Heart left ventricle (tissue), 16 donors: ENCODE measurements around the gene ATF1. TPM values are rescaled to one million over a fixed set of nuclear protein-coding genes. Genes with fewer than 3 reads are reported as not detected.
A peak's percentile ranks its signal among the peaks of the same experiment; 100 is the strongest.
"Not testable (repeated sequence)": the region's sequence is repeated elsewhere in the genome, so short reads cannot be mapped to it uniquely, and the experiment has no call there.

Source experiments
- ATAC-seq, 4 donors: fragments of 200-7000 bp; cut with Tn5 transposase; one replicate each; pipeline ENCODE4 v1.9.1; 2020 to 2022; ENCODE audit warnings: moderate library complexity in 4 of 4, mild to moderate bottlenecking in 3 of 4, moderate number of reproducible peaks in 1 of 4
- DNase-seq, 5 donors: peaks; one replicate each; pipeline ENCODE4 v3.0.0-alpha.2; 2020
- H3K27ac ChIP-seq, 12 donors: fragments of 200-600 bp; sonication (generic) in 4 of 12; one replicate each; pipeline versions ENCODE4 v1.5.0 to v1.8.0; 2016 to 2022; ENCODE audit warnings: mild to moderate bottlenecking in 2 of 12
- H3K27me3 ChIP-seq, 9 donors: fragments of 200-600 bp; sonication (generic) in 2 of 9; one replicate each; pipeline versions ENCODE4 v1.5.1 to v1.8.0; 2016 to 2022; ENCODE audit warnings: mild to moderate bottlenecking in 3 of 9
- H3K36me3 ChIP-seq, 9 donors: fragments of 200-600 bp; sonication (generic) in 2 of 9; one replicate each; pipeline versions ENCODE4 v1.5.0 to v1.8.0; 2018 to 2022; ENCODE audit warnings: mild to moderate bottlenecking in 2 of 9
- H3K4me1 ChIP-seq, 12 donors: fragments of 200-600 bp; sonication (generic) in 4 of 12; one replicate each; pipeline versions ENCODE4 v1.5.0 to v1.8.0; 2016 to 2022; ENCODE audit warnings: mild to moderate bottlenecking in 3 of 12
- H3K4me3 ChIP-seq, 12 donors: fragments of 200-600 bp; sonication (generic) in 4 of 12; one replicate each; pipeline versions ENCODE4 v1.5.0 to v1.8.0; 2017 to 2022; ENCODE audit warnings: mild to moderate bottlenecking in 9 of 12, moderate library complexity in 4 of 12
- H3K9me3 ChIP-seq, 12 donors: fragments of 200-600 bp; sonication (generic) in 4 of 12; one replicate each; pipeline versions ENCODE4 v1.5.0 to v1.8.0; 2016 to 2022; ENCODE audit warnings: mild to moderate bottlenecking in 1 of 12
- CTCF ChIP-seq, 12 donors: fragments of 200-600 bp; sonication (generic) in 4 of 12; IDR thresholded peaks; one replicate each; pipeline versions ENCODE4 v1.5.0 to v1.8.0; 2018 to 2022; ENCODE audit warnings: antibody characterized with exemption in 12 of 12, mild to moderate bottlenecking in 5 of 12
- POLR2A ChIP-seq, 2 donors: fragments of 450-650 bp; IDR thresholded peaks; one replicate each; pipeline ENCODE4 v1.6.1; 2017; ENCODE audit warnings: antibody characterized with exemption in 2 of 2, mild to moderate bottlenecking in 2 of 2, moderate library complexity in 2 of 2
- WGBS, 4 donors: extraction: QIAGEN DNeasy Blood & Tissue Kit in 2 of 4; methylation state at CpG; one replicate each; pipeline versions ENCODE4 v1.1.5 to v1.1.7; 2013 to 2018; 5-methylcytosine and 5-hydroxymethylcytosine counted together
- intact Hi-C, 10 donors: fragments of 100-400 bp; cut with DNase I; formaldehyde crosslinking; loops; one replicate each; pipeline versions ENCODE4 v1.11.1 to v1.14.2; 2022
- polyA plus RNA-seq, 2 donors: library from polyadenylated mRNA; stranded (reverse); fragments of 200-250 nt; gene quantifications; one replicate each; pipeline ENCODE4 v1.2.3, GENCODE V29; 2013
- total RNA-seq, 9 donors: library from RNA; depleted of rRNA in 2 of 9; stranded (reverse); fragments of >200 nt in 2 of 9; fragmentation: NEBNext Ultra II Directional in 3 of 9; extraction: Animal tissue kit (Norgen Biotek cat#: 25700) in 3 of 9; gene quantifications; one replicate each; pipeline versions ENCODE4 v1.1.0 to v1.2.4, GENCODE V29; 2016 to 2023
- donor health status: ischemic (EF 13 %, LVEDD 7.1; RV severe dilation, severe dysfunction).
- donor health status: healthy with polysubstance abuse.
- donor health status: DM: no; HTN: yes; CAD: no.
- donor health status: DM: no; HTN: no; CAD: no.
- donor health status: ischemic (EF 25% LVEDD 6.9; RV normal size, moderate dysfunction).
- donor health status: ischemic (EF 25% LVEDD 5.7; RV mildly dilated, moderate dysfunction).
- donor health status: healthy.
- donor health status: DM: yes; HTN: yes; CAD: no.
- donor health status: ischemic (EF 35%, LVEDD 5.7; RV mildly dilated, moderate dysfunction).
- donor health status: nonischemic (EF 11% LVEDD 7.7; RV severe dilation, severe dysfunction).
- donor health status: DM: yes; HTN: yes; CAD: no.
- donor health status: PGD.
- donor health status: ischemic (EF 29% LVEDD 5.4; RV normal size, mild dysfunction).
- donor health status: nonischemic (EF 23%, LVEDD 6.1; RV moderate dilation, normal function).

ATF1 gene
- total and polyA plus RNA-seq, 11 donors, result 3.5 to 27.4 (median 18.0) TPM

DNA sequence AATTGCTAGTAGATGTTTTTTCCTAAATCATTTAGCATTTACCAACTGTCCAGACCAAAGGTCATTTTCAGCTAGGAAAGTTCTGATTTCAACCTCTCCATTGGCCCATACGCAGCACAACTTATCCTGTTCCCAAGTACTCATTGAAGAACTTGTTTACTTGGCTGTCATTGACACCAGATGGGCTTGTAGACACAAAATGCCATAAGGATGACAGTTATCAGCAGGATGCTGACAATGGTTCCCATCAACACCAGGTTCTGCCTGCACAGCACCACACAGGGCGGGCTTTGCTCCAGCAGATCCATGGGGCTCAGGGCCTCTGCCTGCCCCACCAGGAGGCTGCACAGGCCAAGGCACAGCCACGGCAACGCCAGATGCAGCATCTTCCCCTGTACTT is 42.3 kb downstream of the ATF1 start:
- Histone ChIP-seq H3K27ac (no peak overlapping the region), H3K4me3 (no peak overlapping the region), H3K4me1 (no peaks in the 10 kb centered on the region), H3K27me3 (no peaks in the 10 kb centered on the region), H3K36me3 (peaks cover 0 to 53% (median 28%) of the 10 kb centered on the region in 9 donors), H3K9me3 (no peaks in the 10 kb centered on the region)
- intact Hi-C loops, result no loop called here
- DNase-seq, result no peak
- WGBS, 4 donors, result 90 to 98% (median 95%) methylated on average over 4 of the region's 4 CpGs
- TF ChIP-seq CTCF (IDR thresholded peaks at IDR 0.05), result no peak
- no peak for TF ChIP-seq POLR2A (IDR thresholded peaks at IDR 0.05)
- ATAC-seq, result peak in 1 of 4 donors; percentile 41

DNA sequence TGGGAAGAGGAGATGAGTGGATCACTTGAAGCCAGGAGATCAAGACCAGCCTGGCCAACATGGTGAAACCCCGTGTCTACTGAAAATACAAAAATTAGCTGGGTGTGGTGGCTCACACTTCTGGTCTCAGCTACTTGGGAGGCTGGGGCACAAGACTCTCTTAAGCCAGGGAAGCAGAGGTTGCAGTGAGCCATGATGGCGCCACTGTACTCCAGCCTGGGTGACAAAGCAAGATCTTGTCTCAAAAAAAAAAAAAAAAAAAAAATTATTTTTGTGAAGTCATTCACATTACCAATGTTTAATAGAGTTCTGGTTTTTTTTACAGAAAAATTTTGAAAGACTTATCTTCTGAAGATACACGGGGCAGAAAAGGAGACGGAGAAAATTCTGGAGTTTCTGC is 45.2 kb downstream of the ATF1 start:
- intact Hi-C loops, H3K27me3 ChIP-seq, DNase-seq, H3K9me3 ChIP-seq, H3K4me1 ChIP-seq, ATAC-seq, H3K27ac ChIP-seq, H3K4me3 ChIP-seq: not testable (repeated sequence)
- H3K36me3 ChIP-seq, result peaks cover 0 to 62% (median 44%) of the 10 kb centered on the region in 9 donors
- 94 to 97% (median 96%) methylated on average over 4 of the region's 4 CpGs for WGBS, 4 donors

GRCh38 chr12:50814921-50815320 is 51.0 kb downstream of the ATF1 start:
- H3K4me3 ChIP-seq, ATAC-seq, H3K27me3 ChIP-seq, H3K27ac ChIP-seq, intact Hi-C loops, DNase-seq, H3K9me3 ChIP-seq, H3K4me1 ChIP-seq: not testable (repeated sequence)
- 94 to 97% (median 97%) methylated on average over 7 of the region's 7 CpGs for WGBS, 4 donors
- H3K36me3 ChIP-seq, result peaks cover 0 to 100% (median 89%) of the 10 kb centered on the region in 9 donors

DNA sequence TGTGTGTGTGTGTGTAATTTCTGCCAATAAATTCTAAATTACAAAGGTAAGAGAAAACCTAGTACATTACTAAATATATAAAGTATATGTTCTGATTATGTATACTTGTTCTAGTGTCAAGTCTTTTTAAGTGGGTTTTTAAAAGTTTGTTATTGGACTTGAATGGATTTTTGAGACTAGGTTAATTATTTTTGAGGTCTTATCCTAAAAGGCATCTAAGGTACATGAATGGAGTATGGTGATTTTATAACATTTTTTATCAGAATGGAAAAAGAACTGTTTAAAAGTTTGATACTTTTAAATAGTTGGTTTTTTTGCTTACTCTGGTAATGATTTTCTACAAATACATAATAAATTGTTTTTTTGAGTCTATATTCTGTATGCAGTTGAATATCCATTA is 56.3 kb downstream of the ATF1 start:
- peaks cover 0 to 67% (median 50%) of the 10 kb centered on the region in 9 donors for H3K36me3 ChIP-seq
- TF ChIP-seq POLR2A (IDR thresholded peaks at IDR 0.05) (no peak), CTCF (IDR thresholded peaks at IDR 0.05) (no peak)
- H3K4me1 ChIP-seq, result peaks cover 0 to 4% (median 0%) of the 10 kb centered on the region in 12 donors
- H3K27me3 ChIP-seq, result no peaks in the 10 kb centered on the region
- no peak overlapping the region for H3K4me3 ChIP-seq
- intact Hi-C loops, result loop anchor here in 4 of 10 donors (10.0 kb wide), 2 partner anchors 105 to 525 kb away; partner anchors contain the start of gene CELA1 (in 3 of the 4)
- H3K27ac ChIP-seq, result no peak overlapping the region
- no peaks in the 10 kb centered on the region for H3K9me3 ChIP-seq
- DNase-seq (no peak), ATAC-seq (no peak)

- WGBS, 4 donors, result 88 to 100% (median 95%) methylated on average over 1 of the region's 1 CpG
- intact Hi-C loops, result loop anchor here in 4 of 10 donors (10.0 kb wide), 2 partner anchors 103 to 523 kb away; partner anchors contain the start of gene CELA1 (in 3 of the 4)
- Histone ChIP-seq H3K4me1 (peaks cover 0 to 11% (median 0%) of the 10 kb centered on the region in 12 donors), H3K36me3 (peaks cover 0 to 48% (median 31%) of the 10 kb centered on the region in 9 donors), H3K27ac (no peak overlapping the region), H3K27me3 (no peaks in the 10 kb centered on the region), H3K4me3 (no peak overlapping the region), H3K9me3 (no peaks in the 10 kb centered on the region)
- no peak for ATAC-seq
- DNase-seq, result no peak
- TF ChIP-seq CTCF (IDR thresholded peaks at IDR 0.05) (no peak), POLR2A (IDR thresholded peaks at IDR 0.05) (no peak)
Observed at GRCh38 chr12:50822082-50822481, 58.2 kb downstream of the ATF1 start.

GRCh38 chr12:50823724-50824123 is 59.8 kb downstream of the ATF1 start:
- Histone ChIP-seq H3K27ac (peak overlapping the region in 1 of 12 donors; percentile 67), H3K36me3 (peaks cover 0 to 32% (median 15%) of the 10 kb centered on the region in 9 donors), H3K4me1 (peaks cover 0 to 11% (median 0%) of the 10 kb centered on the region in 12 donors)
- H3K9me3 ChIP-seq, DNase-seq, H3K4me3 ChIP-seq, H3K27me3 ChIP-seq, ATAC-seq: not testable (repeated sequence)
- intact Hi-C loops, result loop anchor here in 7 of 10 donors (2.0 to 10.0 kb wide), 5 partner anchors 101 to 521 kb away; partner anchors contain the start of gene CELA1 (in 3 of the 7)
- 87 to 93% (median 92%) methylated on average over 11 of the region's 11 CpGs for WGBS, 4 donors
